ENCODE measurements around the gene TMEM208. TPM values are rescaled to one million over a fixed set of nuclear protein-coding genes. Genes with fewer than 3 reads are reported as not detected.

The TMEM208 gene
- total and polyA plus RNA-seq, 2 of the 13 experiments (the other 11 are each of a cell fraction or from before 2014, with no cell fraction given) = 58.8 to 72.9 TPM

GRCh38 chr16:67183627-67184452 lies 43.1 kb upstream of the TMEM208 start, which contains the start of gene MATCAP1 (continued):
- TF ChIP-seq SNAPC5 (CRISPR knock-in tag; IDR thresholded peaks at IDR 0.05; ENCODE audit: borderline replicate concordance) = 0 out of 2 replicates have a peak, but pooled peaks have one; percentile 88
- no peak; the same call in 1 of the 2 replicates for TF ChIP-seq FUBP1 (CRISPR knock-in tag; IDR thresholded peaks at IDR 0.05; ENCODE audit: borderline replicate concordance)
- no peak for TF ChIP-seq ZBTB8A (CRISPR knock-in tag; IDR thresholded peaks at IDR 0.05; ENCODE audit: borderline replicate concordance, low read depth)
- no peak for TF ChIP-seq ZNF3 (CRISPR knock-in tag; IDR thresholded peaks at IDR 0.05)
- 0 out of 2 replicates have a peak, but pooled peaks have one; percentile 10 for TF ChIP-seq SIX4 (CRISPR knock-in tag; IDR thresholded peaks at IDR 0.05)
- peak; percentile 97 for TF ChIP-seq ZNF687 (CRISPR knock-in tag; IDR thresholded peaks at IDR 0.05)
- no peak for TF ChIP-seq MEIS2 (CRISPR knock-in tag; IDR thresholded peaks at IDR 0.05)
- TF ChIP-seq NRL (CRISPR knock-in tag; IDR thresholded peaks at IDR 0.05; ENCODE audit: borderline replicate concordance) = no peak; the same call in none of the 2 replicates
- no peak; the same call in 1 of the 2 replicates for TF ChIP-seq ZNF318 (CRISPR knock-in tag; IDR thresholded peaks at IDR 0.05)
- TF ChIP-seq HOXA7 (CRISPR knock-in tag; IDR thresholded peaks at IDR 0.05) = no peak
- TF ChIP-seq DPF2 (CRISPR knock-in tag; IDR thresholded peaks at IDR 0.05; ENCODE audit: borderline replicate concordance, low read depth) = no peak

Measured in HepG2 (cell line).